Suppressor macrophage (primary cell): ENCODE measurements around the gene RGL3.
A peak's percentile ranks its signal among the peaks of the same experiment; 100 is the strongest.
"Not testable (repeated sequence)": the region's sequence is repeated elsewhere in the genome, so short reads cannot be mapped to it uniquely, and the experiment has no call there.

Experiments
- DNase-seq, 4 experiments: peaks; one replicate each; pipeline ENCODE4 v3.0.0-alpha.2; 2020 to 2022

RGL3 gene

DNA sequence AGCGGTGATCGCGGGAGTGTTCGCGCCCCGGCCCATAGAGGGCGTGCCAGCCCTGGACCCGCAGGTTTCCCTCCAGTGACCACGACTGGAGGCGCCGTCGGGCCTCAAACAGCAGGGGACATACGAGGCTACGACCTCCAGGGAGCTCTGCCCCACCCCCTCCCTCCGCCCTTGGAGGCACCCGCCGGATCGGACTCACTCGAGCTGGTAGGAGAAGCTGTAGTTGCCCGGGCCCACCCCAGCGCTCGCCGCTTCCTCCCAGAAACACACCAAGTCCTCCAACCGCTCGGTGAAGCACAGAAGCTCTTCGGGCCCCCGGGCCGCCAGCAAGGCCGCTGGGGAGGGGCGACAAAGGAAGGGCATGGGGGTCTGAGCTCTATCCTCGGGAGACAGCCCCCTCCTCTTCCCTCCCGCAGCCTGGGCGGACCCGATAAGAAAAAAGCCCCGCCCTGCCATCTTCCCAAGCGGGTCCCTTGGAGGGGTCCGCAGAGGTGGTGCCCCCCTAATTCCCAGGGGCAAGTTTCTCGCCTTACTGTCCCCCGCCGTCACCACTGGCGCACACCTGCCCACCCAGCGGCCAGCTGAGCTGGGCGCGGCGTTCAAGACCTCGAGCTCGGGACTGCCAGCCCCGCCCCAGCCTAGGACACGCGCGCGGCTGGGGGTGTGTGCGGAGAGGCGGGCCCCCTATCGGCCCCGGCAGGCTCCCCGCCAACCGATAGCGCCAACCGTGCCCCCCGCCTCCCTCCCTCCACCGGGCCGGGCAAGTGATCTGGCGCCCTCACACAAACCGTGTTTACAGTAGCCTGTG is 36.0 kb downstream of the RGL3 start:
- peak; percentile 63 to 83 (median 71) for DNase-seq

DNA sequence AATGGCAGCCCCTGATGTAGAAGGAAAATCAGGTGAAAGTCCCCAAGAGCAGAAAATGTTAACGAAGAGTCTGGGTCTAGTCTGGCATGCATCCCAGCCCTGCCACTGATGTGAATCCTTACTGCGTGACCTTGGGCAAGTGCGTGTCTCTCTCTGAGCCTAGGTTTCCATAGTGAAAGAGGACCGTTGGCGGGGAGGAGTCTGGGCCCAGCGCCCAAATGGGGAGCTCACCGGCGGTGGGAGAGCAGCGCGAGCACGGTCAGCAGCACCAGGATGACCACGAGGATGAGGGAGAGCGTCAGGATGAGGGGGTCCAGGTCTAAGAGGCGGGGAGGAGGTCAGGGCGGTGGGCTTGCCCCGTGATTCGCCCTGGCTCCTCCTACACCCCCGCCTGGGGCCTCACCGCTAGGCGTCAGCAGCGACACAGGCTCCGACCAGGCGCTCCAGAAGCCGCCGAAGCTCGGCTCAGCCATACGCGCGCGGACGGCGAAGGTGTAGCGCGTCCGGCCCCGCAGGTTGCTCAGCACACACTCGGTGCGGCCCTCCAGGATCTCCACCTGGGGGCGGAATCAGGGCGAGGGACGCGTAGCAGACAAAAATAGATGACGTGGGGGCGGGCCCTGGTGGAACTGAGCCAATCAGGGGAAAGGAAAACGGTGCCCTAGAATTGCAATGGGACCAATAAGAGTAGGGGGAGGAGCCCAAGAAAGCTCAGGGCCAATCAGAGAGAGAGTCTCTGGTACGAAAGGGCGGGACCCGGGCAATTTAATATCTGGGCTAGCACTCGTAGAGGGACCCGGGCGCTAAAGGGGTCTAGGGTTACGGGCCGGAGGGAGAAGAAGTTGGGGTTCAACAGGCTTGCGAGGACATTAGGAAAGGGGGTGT is 38.2 kb downstream of the RGL3 start:
- DNase-seq, result peak; percentile 91 to 95 (median 94)

- DNase-seq, result no peak
These were observed 39.2 kb downstream of the RGL3 start for GRCh38 chr19:11379857-11380350.

DNA sequence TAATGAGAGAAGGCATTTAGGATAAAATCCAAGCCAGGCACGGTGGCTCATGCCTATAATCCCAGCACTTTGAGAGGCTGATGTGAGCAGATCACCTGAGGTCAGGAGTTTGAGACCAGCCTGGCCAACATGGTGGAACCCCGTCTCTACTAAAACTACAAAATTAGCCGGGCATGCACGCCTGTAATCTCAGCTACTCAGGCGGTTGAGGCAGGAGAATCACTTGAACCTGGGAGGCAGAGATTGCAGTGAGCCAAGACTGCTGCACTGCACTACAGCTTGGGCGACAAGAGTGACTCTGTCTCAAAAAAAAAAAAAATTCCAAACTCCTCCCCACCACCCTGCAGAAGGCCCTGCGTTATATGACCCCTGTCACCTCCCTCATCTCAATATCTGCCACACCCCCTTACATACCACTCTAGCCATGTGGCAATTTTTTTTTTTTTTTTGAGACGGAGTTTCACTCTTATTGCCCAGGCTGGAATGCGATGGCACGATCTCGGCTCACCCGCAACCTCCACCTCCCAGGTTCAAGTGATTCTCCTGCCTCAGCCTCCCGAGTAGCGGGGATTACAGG is 39.8 kb downstream of the RGL3 start:
- not testable (repeated sequence) for DNase-seq

DNA sequence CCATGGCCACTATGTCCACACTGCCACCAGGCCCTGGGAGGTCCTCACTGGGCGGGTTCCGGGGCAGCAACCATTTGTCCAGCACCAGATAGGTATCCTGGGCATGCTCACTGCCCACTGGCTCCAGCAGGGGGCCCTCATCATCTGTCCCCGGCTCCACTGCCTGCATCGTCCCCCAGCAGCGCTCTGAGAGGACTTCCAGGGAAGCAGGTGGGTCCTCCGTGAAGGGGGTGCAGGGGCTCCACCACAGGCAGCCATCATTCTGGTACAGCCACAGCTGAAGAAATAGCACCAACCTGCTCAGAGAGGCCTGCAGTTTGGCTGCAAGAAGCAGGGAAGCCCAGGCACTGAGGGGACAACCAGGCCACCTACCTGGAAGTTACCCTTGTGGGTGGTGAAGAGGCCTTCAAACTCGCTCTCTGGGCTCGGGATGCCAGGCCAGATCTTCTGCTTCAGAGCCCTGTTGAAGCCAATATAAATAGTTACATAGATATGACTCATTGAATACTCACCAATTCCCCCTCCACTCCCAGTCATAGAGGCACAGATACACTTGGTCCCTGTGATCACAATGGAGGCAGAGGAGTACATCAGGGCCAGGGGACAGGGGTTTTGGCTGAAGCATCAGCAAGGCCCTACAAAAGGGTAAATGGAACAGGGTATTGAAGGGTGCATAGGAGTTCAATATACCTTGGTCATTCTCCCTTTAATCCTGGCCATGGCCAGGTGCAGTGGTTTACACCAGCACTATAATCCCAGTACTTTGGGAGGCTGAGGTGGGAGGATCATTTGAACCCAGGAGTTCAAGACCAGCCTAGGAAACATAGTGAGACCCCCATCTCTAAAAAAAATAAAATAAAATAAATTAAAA is 40.6 kb downstream of the RGL3 start:
- peak in 3 of 4 experiments; percentile 28 to 67 (median 43) for DNase-seq

DNA sequence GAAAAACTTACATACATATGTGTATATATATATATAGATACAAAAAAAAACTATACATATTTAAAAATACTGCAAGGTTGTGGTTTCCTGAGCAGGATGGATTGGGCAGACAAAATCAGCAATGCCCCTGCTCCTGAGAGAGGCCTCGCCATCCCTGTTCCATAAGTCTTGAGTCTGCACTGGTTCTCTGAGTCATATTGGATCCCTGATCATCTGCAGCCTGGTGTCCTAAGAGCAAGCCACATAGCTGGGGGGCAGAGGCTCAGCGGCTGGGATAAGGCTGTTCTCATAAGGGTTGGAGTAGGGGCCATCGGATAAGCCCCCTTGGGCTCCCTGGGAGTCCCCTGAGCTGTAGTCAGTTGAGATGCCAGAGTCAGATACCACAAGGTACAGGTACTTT is 41.4 kb downstream of the RGL3 start:
- no peak for DNase-seq

GRCh38 chr19:11377237-11377636 is 41.9 kb downstream of the RGL3 start:
- DNase-seq, result peak; percentile 62 to 79 (median 72)

- peak; percentile 22 to 67 (median 46) for DNase-seq
These were observed 43.8 kb downstream of the RGL3 start for GRCh38 chr19:11375143-11375948.

DNA sequence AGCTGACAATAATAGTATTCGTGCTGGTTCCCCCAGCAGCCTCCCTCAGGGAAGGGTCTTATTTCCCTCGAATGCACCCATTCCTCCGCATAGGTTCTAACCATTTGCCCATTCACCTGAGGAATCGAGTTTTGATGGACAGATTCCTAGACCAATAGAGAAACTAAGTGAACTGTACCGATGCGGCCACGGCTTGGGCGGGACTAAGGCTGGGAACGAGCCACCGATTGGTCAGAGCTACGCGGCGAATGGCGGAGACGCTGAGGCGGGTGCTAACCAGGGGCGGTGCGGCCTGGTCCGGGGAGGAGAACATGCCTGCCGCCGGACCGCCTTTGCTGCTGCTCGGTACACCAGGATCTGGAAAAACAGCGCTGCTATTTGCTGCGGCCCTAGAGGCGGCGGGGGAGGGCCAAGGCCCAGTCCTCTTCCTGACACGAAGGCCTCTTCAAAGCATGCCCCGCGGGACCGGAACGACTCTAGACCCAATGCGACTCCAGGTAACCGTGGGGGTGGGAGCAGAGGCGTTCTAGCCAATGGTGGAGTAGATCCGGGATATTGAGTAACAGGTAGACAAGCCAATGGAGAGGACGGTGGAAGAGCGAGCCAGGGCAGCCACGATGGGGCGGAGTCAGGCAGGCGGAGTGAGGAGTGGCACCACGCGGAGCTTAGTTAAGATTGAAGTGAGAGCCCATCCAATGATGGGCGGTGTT is 44.5 kb downstream of the RGL3 start, which contains the start of gene SWSAP1:
Gene SWSAP1 (plus strand): TSS at position 234 of the 710 bp plus-strand sequence. CDS start 15 bp downstream, at position 249.
- DNase-seq, result peak; percentile 99 to 100 (median 99)

DNA sequence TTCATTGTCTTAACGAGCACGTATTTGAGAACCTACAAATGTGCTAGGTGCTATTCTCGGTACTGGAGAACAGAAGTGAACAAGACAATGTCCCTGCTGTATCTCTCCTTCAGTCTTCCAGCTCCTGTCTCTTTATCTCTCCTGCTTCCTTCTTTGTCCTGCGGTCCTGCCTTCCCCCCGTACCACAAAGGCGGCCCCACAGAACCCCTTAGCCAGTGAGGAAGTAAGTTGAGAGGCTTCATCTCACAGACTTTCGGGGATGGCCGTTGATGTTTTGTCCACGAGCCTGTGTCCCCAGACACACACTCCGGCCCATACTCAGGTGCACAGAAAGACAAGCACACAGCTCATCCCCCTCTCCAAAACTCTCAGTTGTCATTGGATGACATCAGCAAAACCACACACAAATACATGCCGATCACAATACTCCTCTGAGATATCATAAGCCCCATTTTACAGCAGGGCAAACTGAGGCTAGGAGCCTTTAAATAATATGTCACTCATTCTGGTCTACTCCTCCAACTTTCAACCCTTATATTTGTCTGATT is 45.2 kb downstream of the RGL3 start:
- DNase-seq, result peak in 3 of 4 experiments; percentile 34 to 39 (median 36)

DNA sequence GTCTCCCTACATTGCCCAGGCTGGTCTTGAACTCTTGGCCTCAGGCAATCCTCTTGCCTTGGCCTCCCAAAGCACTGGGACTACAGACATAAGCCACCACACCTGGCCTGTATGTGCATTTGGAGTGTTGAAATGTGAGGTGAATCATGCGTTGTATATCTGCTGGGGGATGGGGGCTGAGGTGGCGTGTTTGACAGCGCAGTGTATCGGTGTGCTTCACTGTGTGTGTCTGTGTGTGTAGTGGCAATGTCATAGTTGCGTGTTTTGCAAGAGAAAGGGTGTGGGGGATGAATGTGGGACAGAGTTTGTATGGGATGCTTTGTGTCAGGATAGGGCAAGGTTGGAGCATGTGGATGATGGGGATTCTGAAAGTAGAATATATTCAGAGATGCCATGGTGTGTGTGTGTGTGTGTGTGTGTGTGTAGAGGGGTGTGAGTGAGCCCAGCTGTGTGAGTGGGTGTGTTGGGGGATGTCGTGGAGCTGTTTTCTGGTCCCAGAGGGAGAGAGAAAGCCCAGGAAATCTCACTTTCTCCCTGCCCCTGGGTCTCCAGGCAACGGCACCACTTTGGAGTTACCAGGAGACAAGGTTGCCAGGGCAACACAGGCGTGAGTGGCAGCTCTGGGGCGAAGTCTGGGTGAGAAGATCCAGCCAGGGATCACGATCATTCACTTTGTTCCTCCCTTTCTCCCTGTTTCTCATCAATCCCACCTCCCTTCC is 45.8 kb downstream of the RGL3 start:
- no peak for DNase-seq

DNA sequence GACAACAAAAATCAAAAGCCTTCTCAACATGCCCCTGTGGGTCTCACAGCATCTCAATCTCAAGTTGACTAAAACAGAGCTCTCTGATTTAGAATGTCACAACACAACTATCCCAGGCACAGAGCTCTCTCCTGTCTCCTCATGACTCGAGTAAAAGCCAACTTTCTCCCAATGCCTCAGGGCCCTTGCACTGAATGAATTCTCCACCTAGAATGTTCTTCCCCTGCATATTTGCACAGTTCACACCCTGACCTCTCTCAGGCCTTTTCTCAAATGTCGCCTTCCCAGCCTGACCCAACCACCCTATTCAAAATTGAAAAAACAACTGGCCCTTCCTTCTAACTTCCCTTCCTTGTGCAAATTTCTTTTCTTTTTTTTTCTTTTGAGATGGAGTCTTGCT is 48.4 kb downstream of the RGL3 start:
- no peak for DNase-seq

DNA sequence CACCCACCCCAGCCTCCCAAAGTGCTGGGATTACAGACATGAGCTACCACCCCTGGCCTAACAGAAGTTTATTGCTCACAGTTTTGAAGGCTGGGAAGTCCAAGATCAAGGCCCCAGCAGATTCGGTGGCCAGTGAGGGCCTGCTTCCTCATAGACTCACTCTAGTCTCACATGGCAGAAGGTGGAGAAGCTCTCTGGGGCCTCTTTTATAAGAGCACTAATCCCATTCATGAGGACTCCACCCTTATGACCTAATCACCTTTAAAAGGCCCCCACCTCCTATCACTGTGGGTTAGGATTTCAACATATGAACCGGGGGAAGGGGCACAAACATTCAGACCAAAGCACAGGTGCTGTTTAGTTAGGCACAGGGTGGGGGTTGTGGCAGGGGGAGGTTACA is 51.6 kb downstream of the RGL3 start:
- DNase-seq, result no peak

DNA sequence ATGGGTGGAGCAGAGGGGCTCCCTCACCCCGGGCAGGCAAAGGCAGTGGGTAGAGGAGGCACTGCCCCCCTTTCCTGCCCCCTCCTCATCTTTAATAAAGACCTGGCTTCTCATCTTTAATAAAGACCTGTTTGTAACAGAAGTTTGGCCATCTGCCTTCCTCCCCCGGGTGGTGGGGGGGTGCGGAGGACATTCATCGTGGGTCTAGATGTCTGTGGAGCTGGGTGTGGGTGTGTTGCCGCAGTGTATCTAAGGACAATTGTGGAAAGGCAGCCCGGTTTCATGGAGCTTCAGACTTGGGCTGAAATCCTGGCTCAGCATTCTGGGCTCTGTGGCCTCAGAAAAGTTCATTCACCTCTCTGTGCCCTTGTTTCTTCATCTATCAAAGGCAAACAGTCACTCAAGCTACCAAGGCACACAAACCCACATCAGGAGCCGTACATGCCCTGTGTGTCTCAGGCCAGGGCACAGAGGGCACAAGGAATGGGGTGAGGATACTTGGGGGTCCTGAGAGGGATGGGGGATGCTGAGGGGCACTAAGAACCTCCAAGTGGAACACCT is 53.5 kb downstream of the RGL3 start:
- DNase-seq, result no peak

DNA sequence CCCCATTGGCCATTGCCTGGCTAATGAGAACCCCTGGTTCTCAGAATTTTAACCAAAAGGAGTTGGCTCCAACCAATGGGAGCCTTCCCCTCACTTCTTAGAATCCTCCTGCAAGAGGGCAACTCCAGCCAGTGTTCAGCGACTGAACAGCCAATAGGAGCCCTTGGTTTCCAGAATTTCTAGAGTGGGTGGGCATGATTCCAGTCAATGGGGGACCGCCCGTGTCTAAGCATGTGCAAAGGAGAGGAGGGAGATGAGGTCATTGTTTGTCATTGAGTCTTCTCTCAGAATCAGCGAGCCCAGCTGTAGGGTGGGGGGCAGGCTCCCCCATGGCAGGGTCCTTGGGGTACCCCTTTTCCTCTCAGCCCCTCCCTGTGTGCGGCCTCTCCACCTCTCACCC is 54.2 kb downstream of the RGL3 start:
- no peak for DNase-seq

DNA sequence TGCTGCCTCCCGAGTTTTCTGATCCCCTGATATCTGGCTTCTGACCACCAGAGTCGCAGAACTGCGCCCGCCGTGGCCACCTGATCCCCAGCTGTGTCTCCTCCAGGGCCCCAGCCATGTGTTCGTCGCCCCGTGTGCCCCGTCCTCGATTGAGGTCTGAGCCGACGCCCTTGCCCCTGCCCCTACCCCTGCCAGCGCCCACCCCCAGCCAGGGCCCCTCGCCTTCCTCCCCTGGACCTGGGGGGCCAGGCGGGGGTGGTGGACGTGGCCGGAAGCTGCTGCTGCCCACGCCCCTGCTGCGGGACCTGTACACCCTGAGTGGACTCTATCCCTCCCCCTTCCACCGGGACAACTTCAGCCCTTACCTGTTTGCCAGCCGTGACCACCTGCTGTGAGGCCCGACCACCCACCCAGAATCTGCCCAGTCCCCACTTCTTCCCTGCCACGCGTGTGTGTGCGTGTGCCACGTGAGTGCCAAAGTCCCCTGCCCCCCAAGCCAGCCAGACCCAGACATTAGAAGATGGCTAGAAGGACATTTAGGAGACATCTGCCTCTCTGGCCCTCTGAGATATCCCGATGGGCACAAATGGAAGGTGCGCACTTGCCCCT is 54.7 kb downstream of the RGL3 start:
- DNase-seq, result no peak

DNA sequence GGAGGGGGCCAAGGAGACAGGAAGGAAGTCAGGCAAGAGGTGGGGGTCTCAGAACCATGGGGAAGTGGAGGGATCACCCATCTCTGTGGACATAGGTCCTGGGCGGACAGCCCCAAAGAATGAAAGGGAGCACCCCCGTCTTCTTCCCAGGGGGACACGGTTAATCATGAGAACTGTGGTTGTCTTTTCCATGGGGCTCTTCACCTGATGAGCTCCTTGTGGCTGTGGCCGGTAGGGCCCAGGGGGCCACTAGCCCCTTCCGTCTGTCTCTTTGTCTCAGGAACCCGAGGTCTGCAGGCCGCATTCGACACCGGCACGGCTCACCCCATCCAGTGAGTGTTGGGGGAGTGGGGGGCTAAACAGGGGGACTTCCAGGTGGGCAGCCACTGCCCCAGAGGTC is 55.2 kb downstream of the RGL3 start:
- no peak for DNase-seq
